GM19043 (cell line): ENCODE measurements around the gene DTNB.

Source experiments
- ATAC-seq: cut with Tn5 transposase; IDR thresholded peaks from one replicate; pipeline ENCODE4 v1.9.1; 2021; ENCODE audit warnings: low read depth; ENCODE audit not compliant: unreplicated experiment

The DTNB gene

GRCh38 chr2:25512707-25513106, 160.7 kb downstream of the DTNB start:
- ATAC-seq, result no peak

GRCh38 chr2:25506226-25506625, 167.2 kb downstream of the DTNB start:
- ATAC-seq, result no peak

DNA sequence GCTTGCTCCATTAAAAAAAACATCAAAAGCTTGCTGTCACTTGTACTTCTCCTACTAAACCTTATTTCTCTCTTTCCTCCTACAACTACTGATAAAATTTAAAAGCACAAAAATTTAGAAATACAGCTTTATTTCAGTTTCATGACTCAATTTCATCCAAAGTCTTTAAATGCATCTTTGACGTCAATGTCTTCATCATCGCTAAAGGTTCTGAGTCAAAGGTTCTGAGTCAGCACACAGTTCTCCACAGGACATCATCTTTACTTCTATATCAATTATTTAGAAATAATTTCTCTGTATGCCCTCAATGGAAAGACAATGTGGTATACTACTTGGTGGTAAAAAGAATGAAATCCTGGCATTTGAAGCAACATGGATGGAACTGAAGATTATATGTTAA, 167.8 kb downstream of the DTNB start:
- no peak for ATAC-seq

DNA sequence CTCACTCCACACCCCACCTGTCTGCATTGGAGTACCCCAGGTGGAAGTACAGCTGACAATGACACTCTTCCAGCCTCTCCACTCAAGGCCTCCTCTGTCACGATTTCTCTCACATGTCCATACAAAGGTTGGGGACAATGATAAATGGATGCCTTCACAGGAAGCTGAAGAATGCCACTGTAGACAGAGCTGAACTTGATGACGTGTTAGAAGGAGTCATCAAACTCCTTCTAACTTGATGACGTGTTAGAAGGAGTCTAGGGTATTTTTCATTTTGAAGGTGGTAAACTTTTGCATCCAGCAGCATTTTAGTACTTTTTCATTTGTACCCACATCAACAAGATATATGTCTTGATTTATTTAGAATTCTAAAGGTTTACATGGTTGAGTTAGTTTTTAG, 168.2 kb downstream of the DTNB start:
- no peak for ATAC-seq

- no peak for ATAC-seq
These were observed 169.1 kb downstream of the DTNB start for GRCh38 chr2:25504266-25504665.

GRCh38 chr2:25499157-25499556, 174.2 kb downstream of the DTNB start:
- ATAC-seq, result no peak

DNA sequence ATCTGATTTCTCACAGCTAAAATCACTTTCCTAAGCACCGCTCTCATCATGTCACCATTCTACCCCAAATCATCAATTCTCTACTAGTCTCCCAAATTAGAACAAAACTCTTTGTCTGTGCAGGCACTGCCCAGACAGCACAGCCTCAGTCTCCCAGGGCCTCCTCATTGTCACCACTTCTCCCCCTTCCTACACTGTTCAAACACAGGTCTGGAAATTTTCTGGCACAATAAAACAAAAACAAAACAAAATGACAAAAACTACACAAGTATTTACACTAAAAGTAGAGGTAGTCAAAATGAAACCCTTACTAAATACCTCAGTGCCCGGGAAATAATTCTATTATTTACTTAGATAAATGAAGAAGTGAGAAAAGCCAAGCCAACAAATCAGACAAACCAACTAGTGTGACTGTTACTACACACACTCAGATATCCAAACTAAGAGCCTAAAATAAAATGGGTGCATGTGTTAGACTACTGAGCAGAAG, 175.4 kb downstream of the DTNB start:
- no peak for ATAC-seq

DNA sequence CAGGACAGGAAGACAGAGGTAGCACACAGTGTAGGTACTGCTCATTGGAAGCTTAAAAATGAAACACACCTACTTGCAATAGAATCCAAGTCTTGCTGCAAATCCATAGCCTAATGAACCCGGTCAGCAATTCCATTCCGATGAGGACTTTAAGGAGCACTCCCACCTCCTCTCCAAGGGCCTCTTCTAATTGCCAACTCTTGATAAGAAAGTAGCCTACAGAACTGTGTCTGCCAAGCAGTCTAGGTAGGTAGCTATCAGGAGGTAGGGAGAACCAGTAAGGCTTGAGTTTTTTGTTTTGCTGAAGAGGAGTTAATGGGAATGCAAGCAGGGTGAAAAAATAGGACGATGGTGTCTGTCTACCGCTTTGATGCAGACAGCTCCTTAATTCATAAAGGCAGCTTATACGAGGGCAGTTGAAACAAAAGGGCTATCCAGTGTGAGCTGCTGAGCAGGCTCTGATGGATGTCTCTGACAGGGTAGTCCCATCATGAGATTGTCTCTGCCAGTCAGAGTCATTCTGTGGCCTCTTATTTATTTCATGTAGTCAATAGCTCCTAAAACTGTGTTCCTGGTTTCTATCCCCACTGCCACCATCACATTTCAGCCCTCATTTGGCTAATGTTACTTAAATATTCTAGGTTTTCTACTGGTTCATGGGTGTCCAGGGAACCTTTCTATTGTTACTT, 176.0 kb downstream of the DTNB start:
- no peak for ATAC-seq

DNA sequence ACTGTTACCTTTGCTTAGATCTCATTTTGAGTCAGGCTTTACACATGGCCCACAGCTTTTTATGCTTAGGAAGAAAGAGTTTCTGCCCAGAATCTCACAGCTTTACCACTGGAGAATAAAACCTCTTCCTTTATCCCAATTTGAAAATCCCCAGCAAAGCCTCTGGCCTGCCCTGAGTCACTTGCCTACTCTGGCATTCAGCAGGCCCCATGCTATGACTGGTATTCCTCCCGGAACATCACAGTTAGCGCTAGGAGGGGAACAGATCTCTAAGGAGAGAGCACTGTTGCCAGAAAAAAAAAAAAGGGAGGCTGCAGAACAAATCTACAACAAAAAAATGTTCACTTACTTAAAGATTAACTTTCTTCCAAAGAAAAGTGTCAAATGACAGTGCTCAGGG, 178.8 kb downstream of the DTNB start:
- no peak for ATAC-seq

DNA sequence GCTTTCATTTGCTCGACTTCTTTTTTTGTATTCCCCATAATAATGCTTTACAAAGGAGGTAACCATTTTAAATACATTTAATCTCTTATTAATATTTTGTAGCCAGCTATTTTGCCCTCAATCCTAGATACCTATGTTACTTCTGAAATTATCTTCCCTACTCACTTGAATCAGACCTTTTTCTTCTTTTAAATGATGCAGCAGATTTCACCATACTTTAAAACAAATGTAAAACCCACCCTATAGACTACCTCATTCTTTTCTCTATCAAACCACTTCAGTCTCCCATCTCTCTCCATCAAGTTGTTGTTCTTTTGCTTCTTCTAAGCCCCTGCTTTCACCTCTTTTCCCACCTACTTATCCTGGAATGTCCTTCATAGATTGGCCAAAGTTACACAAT, 180.2 kb downstream of the DTNB start:
- no peak for ATAC-seq

- ATAC-seq, result no peak
These were observed 180.7 kb downstream of the DTNB start for GRCh38 chr2:25492726-25493125.

DNA sequence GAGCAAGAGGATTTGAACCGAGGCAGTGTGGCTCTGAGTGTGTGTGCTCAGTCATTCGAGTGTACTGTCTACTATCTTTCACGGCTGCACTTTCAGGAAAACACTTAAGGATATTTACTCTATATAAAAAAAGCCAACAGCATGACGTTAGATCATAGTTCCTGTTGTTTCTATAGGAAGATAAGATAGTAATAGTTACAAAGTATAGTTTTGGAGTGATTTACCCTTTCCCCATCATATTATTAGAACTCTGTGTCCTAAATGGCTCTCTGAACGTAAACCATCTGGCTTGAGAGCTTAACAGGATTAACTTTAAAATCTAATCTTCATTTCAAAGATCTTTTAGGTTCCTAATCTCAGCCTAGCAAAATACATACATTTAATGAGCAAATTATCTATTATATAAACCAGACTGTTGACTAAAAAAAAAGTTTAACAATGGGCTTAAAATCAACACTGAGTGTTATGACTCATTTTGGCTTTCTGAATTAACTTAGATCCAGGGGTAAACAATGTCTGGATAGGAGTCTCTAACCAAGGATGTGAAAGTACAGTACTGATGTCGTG, 181.3 kb downstream of the DTNB start:
- no peak for ATAC-seq

- no peak for ATAC-seq
These were observed 182.2 kb downstream of the DTNB start for GRCh38 chr2:25491003-25491696.

DNA sequence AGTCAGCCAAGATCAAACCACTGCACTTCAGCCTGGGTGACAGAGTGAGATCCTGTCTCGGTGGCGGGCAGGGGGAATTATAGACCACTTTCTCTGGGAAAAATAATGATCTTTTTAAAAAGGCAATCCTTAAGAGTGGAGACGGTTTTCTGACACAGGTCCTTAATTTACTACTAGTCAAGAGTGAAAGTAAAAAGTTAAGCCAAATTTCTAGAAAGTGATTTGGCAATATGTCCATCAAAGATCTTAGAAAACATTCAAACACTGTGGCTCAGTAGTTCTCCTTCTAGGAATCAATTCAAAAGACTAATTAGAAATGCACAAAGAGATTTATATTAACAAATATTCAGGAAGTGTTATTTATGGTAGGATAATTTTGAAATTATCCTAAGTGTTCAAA, 183.2 kb downstream of the DTNB start:
- no peak for ATAC-seq

GRCh38 chr2:25489631-25490030, 183.7 kb downstream of the DTNB start:
- no peak for ATAC-seq

- ATAC-seq, result peak; percentile 63
These were observed 189.6 kb downstream of the DTNB start for GRCh38 chr2:25483607-25484266.

DNA sequence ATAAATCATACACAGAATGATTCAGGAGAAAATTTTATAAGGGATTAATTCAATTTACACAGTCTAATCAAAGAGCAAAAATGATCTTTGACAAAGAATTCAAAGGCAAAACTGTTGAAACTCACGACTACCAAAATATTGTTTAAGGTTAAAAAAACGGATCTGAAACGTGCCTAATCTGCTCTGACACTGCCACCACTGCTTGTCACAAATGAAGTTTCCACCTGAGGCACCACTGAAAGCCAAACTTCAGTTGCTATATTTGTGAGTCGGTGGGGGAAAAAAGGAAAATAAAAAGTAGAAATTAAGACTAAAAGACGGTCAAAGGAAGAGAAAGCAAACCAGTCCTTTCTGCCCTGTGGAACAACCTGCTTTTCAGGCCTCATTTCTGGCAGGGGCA, 191.0 kb downstream of the DTNB start:
- no peak for ATAC-seq

DNA sequence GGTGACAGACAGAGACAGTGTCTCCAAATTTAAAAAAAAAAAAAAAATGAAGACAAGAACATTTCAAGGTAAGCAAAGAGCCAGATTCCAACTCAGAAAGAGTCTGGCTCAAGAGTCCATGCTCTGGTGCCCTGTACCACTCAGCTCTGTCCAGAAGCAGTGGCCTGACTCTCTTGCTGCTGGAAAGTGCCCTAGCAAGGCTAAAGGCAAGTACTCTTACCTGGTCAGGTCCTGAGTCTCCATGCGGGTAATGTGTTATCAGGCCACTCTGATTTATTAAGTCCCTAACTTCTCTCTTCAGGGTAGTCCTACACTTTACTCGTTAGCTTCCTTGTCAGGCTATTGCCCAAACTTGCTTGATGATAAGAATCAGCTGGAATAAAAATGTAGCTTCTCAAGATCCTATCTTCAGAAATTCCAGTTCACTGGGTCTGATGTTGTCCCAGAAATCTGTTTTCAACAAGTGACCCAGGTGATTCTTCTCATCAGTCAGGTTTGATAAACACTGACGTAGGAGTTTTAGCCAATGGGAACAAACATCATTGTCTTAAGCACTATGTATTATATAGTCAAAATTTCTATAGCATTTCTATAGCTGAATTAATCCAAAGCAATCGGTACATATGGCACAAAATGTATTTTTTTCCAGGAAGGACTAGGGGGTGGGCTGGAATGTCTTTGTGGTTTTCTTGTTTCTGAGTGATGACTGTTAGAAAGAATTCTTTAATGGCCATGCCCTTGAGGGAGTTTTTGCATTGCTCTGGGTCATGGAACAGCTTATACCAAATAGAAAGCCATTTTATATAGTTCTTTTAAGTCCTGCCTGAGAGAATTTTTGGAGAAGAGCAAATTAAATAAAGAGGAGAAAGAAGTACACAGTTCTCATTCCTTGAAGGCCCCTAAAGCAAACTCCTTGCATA, 191.7 kb downstream of the DTNB start:
- ATAC-seq, result no peak

DNA sequence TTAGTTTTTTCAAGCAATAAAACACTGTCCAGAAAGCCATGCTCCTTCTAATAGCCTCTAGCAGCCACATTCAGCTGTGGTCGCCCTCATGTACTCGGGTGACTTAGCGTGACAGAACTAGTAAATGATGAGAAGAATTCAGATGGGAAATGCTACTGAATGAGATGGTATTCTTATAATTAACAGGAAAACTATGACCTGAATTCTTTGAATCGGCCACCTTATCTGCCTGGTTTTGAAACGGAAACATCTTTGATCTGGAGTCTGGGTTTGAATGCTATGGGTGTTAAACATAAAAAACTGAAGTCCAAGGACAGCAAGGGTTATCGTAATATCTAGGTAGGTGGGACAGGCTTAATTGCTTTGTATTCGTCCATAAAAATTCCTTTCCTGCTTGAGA, 192.8 kb downstream of the DTNB start:
- no peak for ATAC-seq

GRCh38 chr2:25479761-25480160, 193.6 kb downstream of the DTNB start:
- no peak for ATAC-seq
